PC-3 (cell line): ENCODE results near the gene WEE1. TPM values are rescaled to one million over a fixed set of nuclear protein-coding genes. Genes with fewer than 3 reads are reported as not detected.

Source experiments
- ATAC-seq: fragments of 200-7000 bp; cut with Tn5 transposase; 2 replicates; pipeline ENCODE4 v1.9.1; 2020; ENCODE audit warnings: mild to moderate bottlenecking, moderate library complexity
- BruUV-seq: library from RNA; stranded (reverse); fragments of 400-500 nt; replicated peaks from 2 replicates; lab custom pipeline; 2021; lab: Mats Ljungman, UMichigan
- CTCF ChIA-PET: fragments of 300-600 bp; sonication (Branson Sonifier 250); formaldehyde crosslinking; loops from one replicate; lab custom pipeline; 2022; ENCODE audit warnings: antibody characterized with exemption; lab: Charles Lee
- POLR2A ChIA-PET: fragments of 300-600 bp; sonication (Branson Sonifier 250); formaldehyde crosslinking; loops from one replicate; lab custom pipeline; 2022; ENCODE audit warnings: antibody characterized with exemption; ENCODE audit not compliant: unreplicated experiment; lab: Charles Lee
- DNase-seq: peaks from one replicate; pipeline ENCODE4 v3.0.0-alpha.2; 2015
- H2AFZ ChIP-seq: fragments of 300-600 bp; sonication (generic); 2 replicates; pipeline ENCODE4 v1.6.0; 2016; ENCODE audit warnings: antibody characterized with exemption, low read length
- H3F3A ChIP-seq: fragments of 300-600 bp; sonication (generic); one replicate; pipeline ENCODE4 v1.6.0; 2017; ENCODE audit warnings: antibody characterized with exemption, low read length, control low read depth, mild to moderate bottlenecking; ENCODE audit not compliant: unreplicated experiment
- H3K27ac ChIP-seq: fragments of 300-600 bp; sonication (generic); 2 replicates; pipeline ENCODE4 v1.5.1; 2016; ENCODE audit warnings: mild to moderate bottlenecking, low read length
- H3K27me3 ChIP-seq: fragments of 300-600 bp; sonication (generic); 2 replicates; pipeline ENCODE4 v1.6.1; 2016; ENCODE audit warnings: low read length, mixed read lengths
- H3K36me3 ChIP-seq: fragments of 300-600 bp; sonication (generic); 2 replicates; pipeline ENCODE4 v1.6.1; 2016; ENCODE audit warnings: low read depth, mixed run types, low read length, mixed read lengths
- H3K4me1 ChIP-seq: fragments of 300-600 bp; sonication (generic); 2 replicates; pipeline ENCODE4 v1.5.1; 2016; ENCODE audit warnings: low read length; ENCODE audit not compliant: insufficient read depth
- H3K4me2 ChIP-seq: fragments of 300-600 bp; sonication (generic); 2 replicates; pipeline ENCODE4 v1.6.0; 2016; ENCODE audit warnings: low read length
- H3K4me3 ChIP-seq: fragments of 300-600 bp; sonication (generic); 2 replicates; pipeline ENCODE4 v1.5.1; 2016; ENCODE audit warnings: mild to moderate bottlenecking, low read length, mixed read lengths
- H3K79me2 ChIP-seq: fragments of 300-600 bp; sonication (generic); 2 replicates; pipeline ENCODE4 v1.6.1; 2017; ENCODE audit warnings: low read length, mixed read lengths
- H3K9ac ChIP-seq: fragments of 300-600 bp; sonication (generic); 2 replicates; pipeline ENCODE4 v1.6.0; 2016; ENCODE audit warnings: mild to moderate bottlenecking, low read length
- H3K9me2 ChIP-seq: fragments of 300-600 bp; sonication (generic); replicated peaks from 2 replicates; pipeline ENCODE4 v1.6.1; 2016; ENCODE audit warnings: mixed run types, low read length, mixed read lengths
- H3K9me3 ChIP-seq: fragments of 300-600 bp; sonication (generic); 2 replicates; pipeline ENCODE4 v1.6.1; 2016; ENCODE audit warnings: low read length, mixed read lengths
- H4K20me1 ChIP-seq: fragments of 300-600 bp; sonication (generic); 2 replicates; pipeline ENCODE4 v1.6.1; 2016; ENCODE audit warnings: low read length, mixed read lengths
- EZH2 ChIP-seq: fragments of 300-600 bp; sonication (generic); IDR thresholded peaks from one replicate; pipeline ENCODE4 v1.6.1; 2017; ENCODE audit warnings: antibody characterized with exemption, mild to moderate bottlenecking, low read length; ENCODE audit not compliant: unreplicated experiment
- EZH2phosphoT487 ChIP-seq: fragments of 300-600 bp; sonication (generic); IDR thresholded peaks from 2 replicates; pipeline ENCODE4 v1.6.1; 2018; ENCODE audit warnings: mild to moderate bottlenecking, antibody characterized with exemption, low read length, borderline replicate concordance
- intact Hi-C: fragments of 100-400 bp; cut with micrococcal nuclease; formaldehyde crosslinking; loops from 2 replicates; pipeline ENCODE4 v1.9.0; 2023
- total RNA-seq: library from RNA; depleted of rRNA; stranded (reverse); fragments of >200 nt; gene quantifications from 2 replicates; pipeline ENCODE4 v1.2.3, GENCODE V29; 2014
- TF ChIP-seq, protein P1 (sequence below): fragments of 300-600 bp; sonication (generic); conservative IDR thresholded peaks from 2 replicates; pipeline ENCODE4 v1.5.1; 2017; ENCODE audit warnings: antibody characterized with exemption, low read depth, mild to moderate bottlenecking, low read length

WEE1 gene
- total RNA-seq, 1 experiment from 2014 or later: 46.9 TPM

DNA sequence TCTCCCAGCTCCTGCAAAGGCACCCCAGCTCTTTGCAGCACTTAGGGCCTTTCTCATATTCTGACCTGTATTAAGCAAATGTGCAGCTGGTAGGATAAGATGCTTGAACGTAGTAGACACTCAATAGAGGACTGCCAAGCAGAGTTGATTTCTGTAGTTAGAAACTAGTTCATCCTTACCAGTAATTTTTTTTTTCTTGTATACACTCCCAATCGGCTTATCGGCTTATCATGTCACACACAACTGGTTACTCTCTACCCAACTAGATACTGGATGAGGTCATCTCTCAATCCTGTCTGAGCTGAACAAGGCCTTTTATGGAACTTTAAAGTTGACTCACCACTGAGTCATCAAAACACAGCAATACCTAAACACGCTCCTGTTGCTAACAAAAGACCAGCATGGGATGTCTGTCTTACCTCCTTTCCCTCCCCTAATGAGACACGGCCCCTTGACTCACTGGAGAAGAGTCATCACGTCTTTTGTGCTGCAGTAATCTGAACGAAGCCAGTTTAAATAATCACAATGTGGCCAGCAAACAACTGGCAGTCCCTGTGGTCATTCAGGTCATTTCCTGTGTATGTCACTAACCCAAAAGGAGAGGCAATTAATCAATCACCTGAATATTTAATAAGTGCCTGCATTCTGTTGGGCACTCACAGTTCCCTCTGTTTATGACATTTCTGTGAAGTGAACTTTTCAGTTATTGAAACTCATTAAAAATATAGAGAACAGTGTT, 7.5 kb upstream of the WEE1 start:
- CTCF ChIA-PET: no interaction called here
- intact Hi-C loops: loop anchor here (1.0 to 2.0 kb wide), 5 partner anchors 39 to 203 kb away; partner anchors contain the start of gene ZNF143
- no peak overlapping the region for H2AFZ ChIP-seq
- DNase-seq (peak; percentile 99), ATAC-seq (peak; percentile 83)
- BruUV-seq: no TSS peak
- no peaks in the 10 kb centered on the region for H3K79me2 ChIP-seq
- no peaks in the 10 kb centered on the region for H3K27me3 ChIP-seq
- POLR2A ChIA-PET: interaction anchor here (0.5 to 0.7 kb wide), 4 partner anchors 17 to 676 kb away, joined by 3 to 9 read pairs (median 6); no protein-coding TSS in a partner anchor
- no peaks in the 10 kb centered on the region for H3K9me2 ChIP-seq
- peak overlapping the region; percentile 98 for H3K27ac ChIP-seq
- peak overlapping the region; percentile 83 for H3K4me2 ChIP-seq
- 0 out of 2 replicates have a peak, but pooled peaks cover 4% of the 10 kb centered on the region for H3K9me3 ChIP-seq
- no peaks in the 10 kb centered on the region for H3F3A ChIP-seq
- H3K4me3 ChIP-seq: peak overlapping the region; percentile 48; the same call in 1 of the 2 replicates
- no peak for TF ChIP-seq EZH2phosphoT487
- no peak for TF ChIP-seq EZH2
- TF ChIP-seq, protein P1, sequence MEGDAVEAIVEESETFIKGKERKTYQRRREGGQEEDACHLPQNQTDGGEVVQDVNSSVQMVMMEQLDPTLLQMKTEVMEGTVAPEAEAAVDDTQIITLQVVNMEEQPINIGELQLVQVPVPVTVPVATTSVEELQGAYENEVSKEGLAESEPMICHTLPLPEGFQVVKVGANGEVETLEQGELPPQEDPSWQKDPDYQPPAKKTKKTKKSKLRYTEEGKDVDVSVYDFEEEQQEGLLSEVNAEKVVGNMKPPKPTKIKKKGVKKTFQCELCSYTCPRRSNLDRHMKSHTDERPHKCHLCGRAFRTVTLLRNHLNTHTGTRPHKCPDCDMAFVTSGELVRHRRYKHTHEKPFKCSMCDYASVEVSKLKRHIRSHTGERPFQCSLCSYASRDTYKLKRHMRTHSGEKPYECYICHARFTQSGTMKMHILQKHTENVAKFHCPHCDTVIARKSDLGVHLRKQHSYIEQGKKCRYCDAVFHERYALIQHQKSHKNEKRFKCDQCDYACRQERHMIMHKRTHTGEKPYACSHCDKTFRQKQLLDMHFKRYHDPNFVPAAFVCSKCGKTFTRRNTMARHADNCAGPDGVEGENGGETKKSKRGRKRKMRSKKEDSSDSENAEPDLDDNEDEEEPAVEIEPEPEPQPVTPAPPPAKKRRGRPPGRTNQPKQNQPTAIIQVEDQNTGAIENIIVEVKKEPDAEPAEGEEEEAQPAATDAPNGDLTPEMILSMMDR: no peak
- H3K9ac ChIP-seq: peak overlapping the region; percentile 83
- peaks cover 65% of the 10 kb centered on the region for H3K4me1 ChIP-seq
- no peaks in the 10 kb centered on the region for H3K36me3 ChIP-seq
- no peaks in the 10 kb centered on the region for H4K20me1 ChIP-seq

DNA sequence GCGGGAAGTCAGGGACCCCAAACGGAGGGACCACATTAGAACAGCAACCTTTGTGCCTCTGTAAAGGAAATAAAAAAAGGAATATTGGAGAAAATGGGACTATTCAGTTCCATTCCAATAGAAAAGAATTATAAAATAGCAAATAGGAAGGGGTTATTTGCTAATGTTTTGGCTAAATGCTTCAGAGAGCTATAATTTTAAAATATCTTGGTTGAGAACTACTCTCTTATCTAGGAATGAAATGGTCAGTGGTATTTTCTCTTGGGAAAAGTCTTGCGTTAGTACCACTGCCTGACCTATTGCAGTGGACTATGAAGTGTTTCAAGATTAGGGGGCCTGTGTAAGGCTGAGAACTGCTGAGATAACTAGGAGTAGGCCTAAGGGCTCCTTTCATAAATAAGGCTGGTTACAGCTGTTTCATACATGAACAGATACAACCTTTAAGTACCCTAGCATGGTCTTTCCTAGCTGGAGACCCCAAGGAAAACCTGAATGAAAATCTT, 6.9 kb upstream of the WEE1 start:
- Histone ChIP-seq H4K20me1 (no peaks in the 10 kb centered on the region), H3K27me3 (no peaks in the 10 kb centered on the region), H3K36me3 (no peaks in the 10 kb centered on the region), H3F3A (no peaks in the 10 kb centered on the region), H3K4me1 (peaks cover 65% of the 10 kb centered on the region), H3K9ac (peak overlapping the region; percentile 83), H3K4me3 (no peak overlapping the region; the same call in 1 of the 2 replicates), H3K4me2 (peak overlapping the region; percentile 77), H3K9me2 (no peaks in the 10 kb centered on the region), H3K79me2 (no peaks in the 10 kb centered on the region), H3K27ac (peak overlapping the region; percentile 98), H3K9me3 (no peaks in the 10 kb centered on the region), H2AFZ (no peak overlapping the region)
- TSS peak; percentile 68 for BruUV-seq
- ChIA-PET POLR2A (interaction anchor here (0.6 to 0.7 kb wide), 2 partner anchors 44 to 424 kb away, joined by 5 to 9 read pairs; no protein-coding TSS in a partner anchor), CTCF (no interaction called here)
- ATAC-seq: no peak
- intact Hi-C loops: loop anchor here (1.0 to 2.0 kb wide), 5 partner anchors 39 to 204 kb away; partner anchors contain the start of gene ZNF143
- DNase-seq: no peak
- no peak for TF ChIP-seq EZH2
- TF ChIP-seq, protein P1: no peak
- no peak for TF ChIP-seq EZH2phosphoT487
